Measurements from ENCODE around the gene ELOA2. TPM values are rescaled to one million over a fixed set of nuclear protein-coding genes. Genes with fewer than 3 reads are reported as not detected.

The ELOA2 gene
- polyA plus RNA-seq, 4 donors: not detected

Other genes with a start within 250 kb of the ELOA2 start
- gene PIAS2, start 118.1 kb downstream of the ELOA2 start, polyA plus RNA-seq: 10 to 100 TPM in 1 of 4 donors, 1 to 10 TPM in 3; 2.5 to 11.9 (median 4.4) TPM
- 1 to 10 TPM in 3 of 4 donors, not detected in 1; 1.6 to 2.9 (median 1.9) TPM for gene KATNAL2, start 118.0 kb downstream of the ELOA2 start, polyA plus RNA-seq
- gene HDHD2, start 114.9 kb upstream of the ELOA2 start, polyA plus RNA-seq: 10 to 100 TPM; 16.5 to 39.0 (median 24.3) TPM
- 10 to 100 TPM; 14.1 to 33.0 (median 17.8) TPM for gene IER3IP1, start 140.7 kb upstream of the ELOA2 start, polyA plus RNA-seq
- not detected for gene SKOR2, start 216.0 kb upstream of the ELOA2 start, polyA plus RNA-seq

Data from small intestine (tissue), 4 donors.